A673 (cell line): ENCODE results near the gene CYP1B1.

ENCODE experiments used
- CTCF ChIP-seq: fragments of 300-800, 200-600 bp; sonication (generic); conservative IDR thresholded peaks from 2 replicates; pipeline ENCODE4 v1.5.1; 2017; ENCODE audit warnings: low read depth, mild to moderate bottlenecking, antibody characterized with exemption, low read length, moderate library complexity, mixed read lengths
- EZH2 ChIP-seq: fragments of 200-600 bp; sonication (generic); IDR thresholded peaks from 2 replicates; pipeline ENCODE4 v1.6.1; 2017; ENCODE audit warnings: borderline replicate concordance, low read depth, mild to moderate bottlenecking, mixed read lengths, antibody characterized with exemption, low read length; ENCODE audit not compliant: poor library complexity, severe bottlenecking

DNA sequence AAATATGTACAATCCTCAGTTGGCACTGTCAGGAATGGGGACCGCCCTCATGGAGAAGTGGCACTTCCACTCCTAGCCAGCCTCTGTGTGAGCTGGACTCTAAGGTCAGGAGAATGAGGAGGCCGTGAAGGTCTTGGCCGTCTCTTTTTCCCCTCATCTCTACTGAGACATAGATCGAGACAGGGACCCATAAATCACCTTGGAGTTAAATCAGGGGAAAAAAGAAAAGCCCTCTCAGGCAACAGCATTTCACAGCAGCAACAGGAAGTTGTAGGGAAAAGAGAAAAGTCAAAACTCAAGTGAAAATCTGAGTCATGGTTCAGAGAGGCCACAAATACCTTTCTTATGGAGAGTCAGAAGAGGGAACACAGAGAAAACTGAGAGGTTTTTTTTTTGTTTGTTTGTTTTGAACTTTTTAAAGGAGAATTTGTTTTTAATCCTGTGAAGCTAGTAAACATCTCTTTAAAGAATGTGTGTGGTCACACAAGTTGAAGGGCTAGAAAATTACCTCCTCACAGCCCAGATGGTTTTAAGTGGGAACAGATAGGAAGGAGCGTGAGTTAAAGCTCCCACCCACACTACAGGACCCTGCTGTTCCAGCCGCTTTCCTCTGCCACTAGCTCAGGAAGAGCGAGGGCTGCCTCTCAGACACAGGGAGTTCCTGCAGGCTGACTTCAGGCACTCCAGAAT, 30.6 kb upstream of the CYP1B1 start:
- no peak for TF ChIP-seq CTCF
- TF ChIP-seq EZH2 = no peak
